HEK293 (cell line): ENCODE data around the gene CDH23.

ENCODE experiments used
- CTCF ChIA-PET: fragments of 350-600 bp; formaldehyde crosslinking; extraction: SDS; loops from one replicate; lab custom pipeline; 2021; ENCODE audit warnings: antibody characterized with exemption; lab: Yijun Ruan, JAX
- POLR2A ChIA-PET: fragments of 300-600 bp; formaldehyde crosslinking; extraction: SDS; loops from one replicate; lab custom pipeline; 2020; ENCODE audit warnings: antibody characterized with exemption, inconsistent platforms; lab: Yijun Ruan, JAX
- H3K27ac ChIP-seq: fragments of 200-500 bp; sonication (Bioruptor generic); 2 replicates; pipeline ENCODE4 v1.5.1; 2014; ENCODE audit warnings: low read depth, low read length, control low read depth, inconsistent platforms; ENCODE audit errors: extremely low read depth
- H3K36me3 ChIP-seq, 2 experiments: fragments of 200-500 bp in 1 of 2; sonication (Bioruptor generic) in 1 of 2; 1 replicate in 1 of 2; 2 replicates in 1 of 2; pipeline ENCODE4 v1.5.1; 2014 to 2017; ENCODE audit warnings: inconsistent platforms in 2 of 2, low read length in 2 of 2; ENCODE audit not compliant: control insufficient read depth in 2 of 2, insufficient read depth in 1 of 2
- H3K4me1 ChIP-seq: fragments of 200-500 bp; sonication (Bioruptor generic); 2 replicates; pipeline ENCODE4 v1.5.1; 2014; ENCODE audit warnings: mild to moderate bottlenecking, low read length, inconsistent platforms; ENCODE audit not compliant: control insufficient read depth, insufficient read depth
- H3K4me3 ChIP-seq: 2 replicates; pipeline ENCODE4 v1.5.1; 2011; ENCODE audit warnings: low read depth, mild to moderate bottlenecking, control low read depth, low read length, moderate library complexity
- H3K9me3 ChIP-seq: fragments of 200-500 bp; sonication (Bioruptor generic); 2 replicates; pipeline ENCODE4 v1.5.1; 2014; ENCODE audit warnings: low read depth, low read length, inconsistent platforms; ENCODE audit not compliant: control insufficient read depth, insufficient read depth
- GFI1B ChIP-seq: fragments of 450-650 bp; formaldehyde crosslinking; IDR thresholded peaks from 2 replicates; pipeline ENCODE4 v1.5.1; 2016; ENCODE audit warnings: missing biosample characterization, missing genetic modification characterization
- SETDB1 ChIP-seq: IDR thresholded peaks from one replicate; pipeline ENCODE4 v1.6.1; 2017; ENCODE audit warnings: mild to moderate bottlenecking, low read length, moderate library complexity, mixed read lengths; ENCODE audit not compliant: insufficient read length
- SP3 ChIP-seq: fragments of 450-650 bp; formaldehyde crosslinking; IDR thresholded peaks from 2 replicates; pipeline ENCODE4 v1.5.1; 2016; ENCODE audit warnings: missing biosample characterization, missing genetic modification characterization
- ZNF112 ChIP-seq: fragments of 450-650 bp; formaldehyde crosslinking; IDR thresholded peaks from 2 replicates; pipeline ENCODE4 v1.5.0; 2017; ENCODE audit warnings: missing biosample characterization, missing genetic modification characterization
- ZNF138 ChIP-seq: fragments of 450-650 bp; formaldehyde crosslinking; IDR thresholded peaks from 2 replicates; pipeline ENCODE4 v1.5.1; 2016; ENCODE audit warnings: missing biosample characterization, missing genetic modification characterization, borderline replicate concordance
- ZNF302 ChIP-seq: fragments of 450-650 bp; formaldehyde crosslinking; IDR thresholded peaks from 2 replicates; pipeline ENCODE4 v1.5.1; 2016; ENCODE audit warnings: missing biosample characterization, missing genetic modification characterization, low read depth
- ZNF426 ChIP-seq: fragments of 450-650 bp; formaldehyde crosslinking; IDR thresholded peaks from 2 replicates; pipeline ENCODE4 v1.5.1; 2017; ENCODE audit warnings: missing biosample characterization, missing genetic modification characterization, mild to moderate bottlenecking, inconsistent platforms, moderate library complexity
- ZNF518A ChIP-seq: fragments of 450-650 bp; formaldehyde crosslinking; conservative IDR thresholded peaks from 2 replicates; pipeline ENCODE4 v1.5.1; 2016; ENCODE audit warnings: low read depth, missing biosample characterization, missing genetic modification characterization
- ZNF555 ChIP-seq: fragments of 450-650 bp; formaldehyde crosslinking; conservative IDR thresholded peaks from 2 replicates; pipeline ENCODE4 v1.5.1; 2017; ENCODE audit warnings: missing biosample characterization, mild to moderate bottlenecking, missing genetic modification characterization, inconsistent platforms
- ZNF610 ChIP-seq: fragments of 450-650 bp; formaldehyde crosslinking; IDR thresholded peaks from 2 replicates; pipeline ENCODE4 v1.5.1; 2016; ENCODE audit warnings: missing biosample characterization, missing genetic modification characterization, borderline replicate concordance
- ZNF677 ChIP-seq: fragments of 450-650 bp; IDR thresholded peaks from 2 replicates; pipeline ENCODE4 v1.5.0; 2018; ENCODE audit warnings: missing biosample characterization, mild to moderate bottlenecking, missing genetic modification characterization, moderate library complexity
- ZNF768 ChIP-seq: fragments of 450-650 bp; formaldehyde crosslinking; IDR thresholded peaks from 2 replicates; pipeline ENCODE4 v1.5.1; 2018; ENCODE audit warnings: missing biosample characterization, mild to moderate bottlenecking, missing genetic modification characterization
- ZNF776 ChIP-seq: fragments of 450-650 bp; formaldehyde crosslinking; IDR thresholded peaks from 2 replicates; pipeline ENCODE4 v1.5.0; 2017; ENCODE audit warnings: missing biosample characterization, missing genetic modification characterization, borderline replicate concordance

CDH23 gene

DNA sequence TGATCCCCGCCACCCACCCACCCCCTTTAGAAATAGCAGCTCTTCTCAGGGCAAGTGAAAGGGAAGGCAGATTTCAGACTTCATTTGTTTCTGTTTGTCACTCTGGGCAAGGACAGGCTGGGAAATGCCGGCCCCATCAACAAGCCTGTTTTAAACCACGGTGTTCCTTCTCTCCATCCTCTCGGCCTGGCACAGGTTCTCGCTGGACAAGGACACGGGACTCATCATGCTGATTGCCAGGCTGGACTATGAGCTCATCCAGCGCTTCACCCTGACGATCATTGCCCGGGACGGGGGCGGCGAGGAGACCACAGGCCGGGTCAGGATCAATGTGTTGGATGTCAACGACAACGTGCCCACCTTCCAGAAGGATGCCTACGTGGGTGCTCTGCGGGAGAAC lies 280.5 kb downstream of the CDH23 start (continued):
- TF ChIP-seq ZNF426 (no peak), ZNF112 (no peak), GFI1B (tag by site-specific recombination) (no peak), ZNF302 (tag by site-specific recombination) (no peak), ZNF518A (no peak), ZNF138 (no peak)

DNA sequence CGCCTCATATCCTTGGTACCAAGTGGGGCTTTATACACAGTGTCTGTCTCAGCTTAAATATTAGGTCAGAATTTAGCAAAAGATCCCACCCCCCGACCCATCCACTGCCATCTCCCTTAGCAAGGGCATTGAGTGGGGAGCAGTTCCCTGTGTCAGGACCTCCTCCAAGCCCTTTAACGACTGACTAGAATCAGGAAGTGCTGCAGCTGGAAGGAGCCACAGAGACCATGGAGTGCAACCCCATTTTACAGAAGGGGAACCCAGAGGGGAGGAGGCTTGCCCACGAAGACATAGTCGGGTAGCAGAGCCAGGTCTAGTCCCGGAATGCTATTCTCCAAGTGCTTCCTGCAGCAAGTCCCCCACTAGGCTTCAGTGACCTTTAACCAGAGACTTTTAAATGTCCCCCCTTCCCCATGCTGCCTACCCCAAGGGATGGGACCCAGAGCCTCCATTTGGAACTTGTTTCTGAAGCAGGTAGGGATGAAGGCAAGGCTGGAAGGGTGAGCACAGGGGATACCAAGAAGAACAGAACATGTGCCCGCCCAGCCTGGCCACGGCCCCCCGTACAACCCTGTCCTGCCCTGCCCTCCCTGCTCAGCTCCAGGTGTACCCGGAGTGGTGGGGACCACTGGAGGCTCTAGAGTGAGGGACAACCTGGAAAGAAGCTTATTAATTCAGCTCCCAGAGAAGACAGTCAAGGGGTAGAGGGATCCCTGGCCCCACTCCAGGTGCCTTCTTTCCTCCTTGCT lies 281.5 kb downstream of the CDH23 start:
- Histone ChIP-seq H3K4me3 (no peak overlapping the region), H3K9me3 (no peaks in the 10 kb centered on the region), H3K27ac (no peak overlapping the region), H3K36me3 (no peaks in the 10 kb centered on the region), H3K4me1 (no peaks in the 10 kb centered on the region)
- TF ChIP-seq ZNF555 (tag by site-specific recombination) (no peak), ZNF677 (0 out of 2 replicates have a peak, but pooled peaks have one; percentile 26)
- POLR2A ChIA-PET: no interaction called here
- CTCF ChIA-PET: interaction anchor here (0.9 kb wide), 2 partner anchors 30 to 69 kb away, joined by 5 to 6 read pairs; no protein-coding TSS in a partner anchor

- H3K9me3 ChIP-seq: no peaks in the 10 kb centered on the region
- no peaks in the 10 kb centered on the region for H3K4me1 ChIP-seq
- H3K27ac ChIP-seq: no peak overlapping the region
- no peak overlapping the region for H3K4me3 ChIP-seq
- POLR2A ChIA-PET: no interaction called here
- H3K36me3 ChIP-seq: no peaks in the 10 kb centered on the region
- TF ChIP-seq SETDB1 (no peak), SP3 (tag by site-specific recombination) (no peak)
- CTCF ChIA-PET: interaction anchor here (0.6 to 1.7 kb wide), 4 partner anchors 13 to 262 kb away, joined by 3 to 9 read pairs (median 3); no protein-coding TSS in a partner anchor
These were observed 282.7 kb downstream of the CDH23 start for GRCh38 chr10:71679425-71679824.

DNA sequence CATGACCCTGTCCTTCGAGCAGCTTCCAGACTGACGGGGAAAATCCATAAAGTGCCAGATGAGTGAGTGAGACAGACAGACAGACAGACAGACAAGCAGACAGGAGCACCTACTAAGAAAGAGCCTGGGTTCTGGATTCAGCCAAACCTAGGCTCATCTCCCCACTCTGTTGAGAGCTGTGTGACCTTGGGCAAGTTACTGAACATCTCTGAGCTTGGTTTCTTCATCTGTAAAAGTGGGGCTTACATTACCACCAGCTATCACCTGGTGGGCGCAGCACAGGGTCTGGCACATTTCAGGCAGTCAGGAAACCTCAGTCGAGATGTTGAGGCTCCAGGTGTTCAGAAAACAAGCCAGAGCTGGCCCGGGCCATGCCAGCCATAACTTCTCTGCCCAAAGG lies 285.3 kb downstream of the CDH23 start:
- Histone ChIP-seq H3K36me3 (no peaks in the 10 kb centered on the region), H3K4me1 (no peaks in the 10 kb centered on the region), H3K9me3 (no peaks in the 10 kb centered on the region), H3K27ac (no peak overlapping the region), H3K4me3 (no peak overlapping the region)
- POLR2A ChIA-PET: no interaction called here
- CTCF ChIA-PET: interaction anchor here (0.8 to 1.6 kb wide), 2 partner anchors 15 to 26 kb away, joined by 4 to 5 read pairs; no protein-coding TSS in a partner anchor
- no peak for TF ChIP-seq ZNF610 (tag by site-specific recombination)
- peak; percentile 75 for TF ChIP-seq ZNF768 (tag by site-specific recombination)
- no peak for TF ChIP-seq ZNF677
- no peak for TF ChIP-seq ZNF776
